BLaER1 treated with 17β-estradiol and CSF1 and Interleukin-3, amounts not matched to agents 10 nM and 100 nM (cell line): ENCODE data around the gene TAF8.

Experiments
- H3K27ac ChIP-seq, 11 experiments: shearing (Covaris generic); formaldehyde crosslinking; 2 replicates each; pipeline ENCODE4 v1.8.1; 2022
- H3K27me3 ChIP-seq, 11 experiments: shearing (Covaris generic); formaldehyde crosslinking; 2 replicates each; pipeline ENCODE4 v1.8.1; 2022
- H3K36me3 ChIP-seq, 11 experiments: shearing (Covaris generic); formaldehyde crosslinking; 2 replicates each; pipeline ENCODE4 v1.8.1; 2022
- H3K4me1 ChIP-seq, 10 experiments: shearing (Covaris generic); formaldehyde crosslinking; 2 replicates each; pipeline ENCODE4 v1.8.1; 2022
- H3K4me2 ChIP-seq, 11 experiments: shearing (Covaris generic); formaldehyde crosslinking; 2 replicates each; pipeline ENCODE4 v1.8.1; 2022
- H3K4me3 ChIP-seq, 10 experiments: shearing (Covaris generic); formaldehyde crosslinking; 2 replicates each; pipeline ENCODE4 v1.8.1; 2022
- H3K9ac ChIP-seq, 11 experiments: shearing (Covaris generic); formaldehyde crosslinking; 2 replicates each; pipeline ENCODE4 v1.8.1; 2022
- H3K9me3 ChIP-seq, 11 experiments: shearing (Covaris generic); formaldehyde crosslinking; replicated peaks in 1 of 11; 2 replicates each; pipeline ENCODE4 v1.8.1; 2022
- H4K20me1 ChIP-seq, 11 experiments: shearing (Covaris generic); formaldehyde crosslinking; 2 replicates each; pipeline ENCODE4 v1.8.1; 2022
- Cebpa-rat ChIP-seq, 11 experiments: shearing (Covaris generic); IDR thresholded peaks; 2 replicates each; pipeline ENCODE4 v1.8.1; 2022

TAF8 gene

DNA sequence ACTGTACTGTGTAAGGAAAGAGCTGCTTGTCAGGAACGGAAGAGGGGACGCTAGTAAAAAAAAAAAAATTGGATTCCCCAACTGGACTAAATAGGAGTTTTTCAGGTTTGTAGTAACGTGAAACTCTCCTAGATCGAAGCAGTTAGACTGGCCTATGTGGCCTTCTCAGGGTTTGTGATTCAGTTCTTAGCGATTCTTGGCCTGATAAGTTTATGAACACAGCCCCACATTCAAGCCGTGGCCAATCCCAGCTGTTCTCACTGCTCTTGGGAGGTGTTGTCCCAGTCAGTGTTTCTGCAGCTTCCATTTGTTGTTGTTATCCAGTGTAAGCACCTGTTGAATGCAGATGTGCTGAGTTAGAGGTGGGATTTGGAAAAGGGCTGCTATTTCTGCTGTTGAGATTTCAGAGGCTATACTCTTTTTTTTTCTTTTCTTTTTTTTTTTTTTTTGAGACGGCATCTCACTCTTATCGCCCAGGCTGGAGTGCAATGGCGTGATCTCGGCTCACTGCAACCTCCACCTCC, 29.7 kb downstream of the TAF8 start:
- Histone ChIP-seq H3K27me3 (no peaks in the 10 kb centered on the region), H3K4me2 (no peak overlapping the region), H4K20me1 (peaks cover 0 to 4% (median 0%) of the 10 kb centered on the region in 11 experiments; a peak in 3 of 22 replicates), H3K9me3 (no peaks in the 10 kb centered on the region), H3K4me1 (no peaks in the 10 kb centered on the region), H3K27ac (no peak overlapping the region), H3K9ac (no peak overlapping the region), H3K4me3 (no peak overlapping the region), H3K36me3 (peaks cover 55 to 80% (median 70%) of the 10 kb centered on the region in 11 experiments)
- no peak for TF ChIP-seq Cebpa-rat (IDR thresholded peaks at IDR 0.05)

DNA sequence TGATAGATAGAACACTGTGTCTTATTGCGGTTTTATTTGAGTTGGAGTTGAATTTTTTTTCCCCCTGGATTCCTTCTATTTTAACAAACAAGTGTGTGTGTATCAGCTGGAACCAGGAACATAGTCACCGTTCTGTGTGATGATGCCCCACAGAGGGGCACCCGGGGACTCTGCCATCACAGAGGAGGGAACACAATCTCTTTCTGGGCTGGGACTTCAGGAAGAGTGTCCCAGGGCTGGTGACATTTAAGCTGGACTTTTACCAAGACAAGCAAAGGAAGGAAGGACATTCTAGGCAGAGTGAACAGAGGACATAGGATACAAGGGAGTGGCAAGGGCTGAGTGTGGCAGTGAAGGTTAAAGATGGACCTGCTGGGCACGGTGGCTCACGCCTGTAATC, 33.2 kb downstream of the TAF8 start:
- no peak for TF ChIP-seq Cebpa-rat (IDR thresholded peaks at IDR 0.05)

DNA sequence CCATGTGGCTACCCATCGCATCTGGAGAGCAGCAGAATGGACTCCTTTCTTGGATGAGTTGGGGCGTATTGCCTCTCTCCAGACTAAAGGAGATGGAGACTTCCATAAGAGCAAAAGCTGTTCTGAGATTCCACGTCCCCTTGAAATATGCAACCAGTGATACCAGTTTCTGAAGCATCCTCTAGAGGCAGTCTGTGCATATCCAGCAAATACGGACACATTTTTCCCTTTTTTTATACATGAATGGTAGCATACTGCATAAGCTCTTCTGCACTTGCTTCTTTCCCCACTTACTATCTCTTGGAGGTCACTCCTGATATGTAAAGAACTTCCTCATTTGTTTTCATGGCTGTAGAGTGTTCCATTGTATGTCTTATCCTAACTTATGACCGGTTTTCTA, 34.6 kb downstream of the TAF8 start:
- H3K4me1 ChIP-seq = no peaks in the 10 kb centered on the region
- H3K36me3 ChIP-seq = peaks cover 17 to 39% (median 26%) of the 10 kb centered on the region in 11 experiments
- H3K9ac ChIP-seq = no peak overlapping the region
- H3K27ac ChIP-seq = no peak overlapping the region
- H4K20me1 ChIP-seq = no peaks in the 10 kb centered on the region
- H3K9me3 ChIP-seq = no peaks in the 10 kb centered on the region
- H3K27me3 ChIP-seq = no peaks in the 10 kb centered on the region
- no peak for TF ChIP-seq Cebpa-rat (IDR thresholded peaks at IDR 0.05)
- H3K4me2 ChIP-seq = no peak overlapping the region
- no peak overlapping the region for H3K4me3 ChIP-seq

More for the DNA sequence above, 33.2 kb downstream of the TAF8 start:
- no peaks in the 10 kb centered on the region for H3K9me3 ChIP-seq
- H3K4me2 ChIP-seq = no peak overlapping the region
- peaks cover 29 to 51% (median 38%) of the 10 kb centered on the region in 11 experiments for H3K36me3 ChIP-seq
- no peak overlapping the region for H3K9ac ChIP-seq
- H3K27ac ChIP-seq = no peak overlapping the region
- H3K4me3 ChIP-seq = no peak overlapping the region
- no peaks in the 10 kb centered on the region for H3K27me3 ChIP-seq
- H3K4me1 ChIP-seq = no peaks in the 10 kb centered on the region
- H4K20me1 ChIP-seq = no peaks in the 10 kb centered on the region

DNA sequence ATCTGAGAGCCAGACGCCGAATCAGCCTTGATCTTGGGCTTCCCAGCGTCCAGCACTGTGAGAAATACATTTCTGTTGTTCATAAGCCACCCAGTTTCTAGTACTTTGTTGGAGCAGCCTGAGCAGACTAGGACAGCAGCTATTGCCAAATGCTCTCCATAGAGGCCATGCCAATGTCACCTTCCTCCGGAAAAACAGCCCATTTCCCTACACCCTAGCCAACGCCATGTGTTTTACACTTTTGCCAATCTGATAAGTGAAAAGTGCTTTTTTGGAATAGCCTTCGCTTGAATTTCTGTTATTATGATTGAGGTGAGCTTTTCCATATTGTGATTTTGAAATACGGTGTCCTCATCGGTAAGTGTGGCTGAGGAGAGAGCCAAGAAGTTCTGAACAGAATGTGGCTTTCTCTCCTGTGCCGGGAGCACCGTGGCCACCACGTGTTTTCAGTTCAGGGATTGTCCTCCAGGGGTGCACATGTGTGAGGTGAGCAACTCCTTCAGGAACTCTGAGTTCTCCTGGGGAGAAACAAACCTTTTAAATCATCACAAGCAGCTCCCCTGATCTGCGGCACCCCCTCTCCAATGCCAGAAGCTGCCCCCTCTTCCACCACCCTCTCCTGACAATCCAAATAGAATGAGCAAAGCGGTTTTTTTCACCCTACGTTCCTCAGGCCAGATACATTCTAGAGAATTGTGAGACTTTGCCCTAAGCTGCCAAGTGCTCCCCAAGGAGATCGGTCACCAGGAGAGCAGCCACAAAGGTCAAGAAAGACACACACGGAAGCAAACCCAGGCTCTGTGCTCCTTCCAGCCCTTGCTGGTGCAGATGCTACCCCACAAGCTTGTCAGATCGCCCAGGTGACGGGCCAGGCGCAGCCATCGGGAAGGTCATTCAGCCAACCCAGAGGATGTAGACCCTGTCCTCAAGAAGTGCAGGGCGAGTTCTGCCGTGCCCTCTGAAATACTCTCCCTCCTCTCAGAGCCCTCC, 36.0 kb downstream of the TAF8 start:
- Histone ChIP-seq H3K27me3 (no peaks in the 10 kb centered on the region), H3K4me2 (no peak overlapping the region), H3K27ac (no peak overlapping the region)

DNA sequence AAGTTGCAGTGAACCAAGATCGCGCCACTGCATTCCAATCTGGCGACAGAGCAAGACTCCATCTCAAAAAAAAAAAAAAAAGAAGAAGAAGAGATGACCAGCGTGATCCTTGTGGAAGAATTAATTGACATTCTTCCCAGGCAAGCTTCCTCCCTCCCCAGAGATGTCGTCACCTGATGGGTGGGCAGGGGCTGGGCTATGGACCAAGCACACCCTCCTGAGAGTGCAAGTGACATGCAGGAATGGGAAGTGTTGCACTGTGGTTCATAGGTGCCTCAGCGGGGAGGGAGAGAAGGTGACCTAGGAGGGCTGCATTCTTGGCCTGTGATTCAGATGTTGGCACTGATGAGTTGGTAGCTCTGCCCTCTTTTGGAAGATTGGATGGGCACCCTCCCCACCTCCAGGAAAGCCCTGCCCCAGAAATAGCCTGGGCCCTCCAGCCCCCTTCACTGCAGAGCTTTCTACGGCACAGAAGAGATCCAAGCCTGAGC, 37.8 kb downstream of the TAF8 start:
- no peak for TF ChIP-seq Cebpa-rat (IDR thresholded peaks at IDR 0.05)
- Histone ChIP-seq H3K27me3 (no peaks in the 10 kb centered on the region), H3K4me2 (no peak overlapping the region), H3K36me3 (peaks cover 0 to 7% (median 0%) of the 10 kb centered on the region in 11 experiments; a peak in 4 of 22 replicates), H3K4me3 (no peak overlapping the region), H3K4me1 (peaks cover 0 to 6% (median 0%) of the 10 kb centered on the region in 10 experiments; a peak in 1 of 20 replicates), H4K20me1 (no peaks in the 10 kb centered on the region), H3K9ac (no peak overlapping the region), H3K27ac (no peak overlapping the region), H3K9me3 (no peaks in the 10 kb centered on the region)

More for the DNA sequence above, 36.0 kb downstream of the TAF8 start:
- Histone ChIP-seq H4K20me1 (no peaks in the 10 kb centered on the region), H3K4me3 (no peak overlapping the region), H3K36me3 (peaks cover 5 to 25% (median 13%) of the 10 kb centered on the region in 11 experiments; a peak in 17 of 22 replicates), H3K9ac (no peak overlapping the region), H3K4me1 (peaks cover 0 to 6% (median 0%) of the 10 kb centered on the region in 10 experiments; a peak in 1 of 20 replicates), H3K9me3 (no peaks in the 10 kb centered on the region)
- TF ChIP-seq Cebpa-rat (IDR thresholded peaks at IDR 0.05) = no peak

DNA sequence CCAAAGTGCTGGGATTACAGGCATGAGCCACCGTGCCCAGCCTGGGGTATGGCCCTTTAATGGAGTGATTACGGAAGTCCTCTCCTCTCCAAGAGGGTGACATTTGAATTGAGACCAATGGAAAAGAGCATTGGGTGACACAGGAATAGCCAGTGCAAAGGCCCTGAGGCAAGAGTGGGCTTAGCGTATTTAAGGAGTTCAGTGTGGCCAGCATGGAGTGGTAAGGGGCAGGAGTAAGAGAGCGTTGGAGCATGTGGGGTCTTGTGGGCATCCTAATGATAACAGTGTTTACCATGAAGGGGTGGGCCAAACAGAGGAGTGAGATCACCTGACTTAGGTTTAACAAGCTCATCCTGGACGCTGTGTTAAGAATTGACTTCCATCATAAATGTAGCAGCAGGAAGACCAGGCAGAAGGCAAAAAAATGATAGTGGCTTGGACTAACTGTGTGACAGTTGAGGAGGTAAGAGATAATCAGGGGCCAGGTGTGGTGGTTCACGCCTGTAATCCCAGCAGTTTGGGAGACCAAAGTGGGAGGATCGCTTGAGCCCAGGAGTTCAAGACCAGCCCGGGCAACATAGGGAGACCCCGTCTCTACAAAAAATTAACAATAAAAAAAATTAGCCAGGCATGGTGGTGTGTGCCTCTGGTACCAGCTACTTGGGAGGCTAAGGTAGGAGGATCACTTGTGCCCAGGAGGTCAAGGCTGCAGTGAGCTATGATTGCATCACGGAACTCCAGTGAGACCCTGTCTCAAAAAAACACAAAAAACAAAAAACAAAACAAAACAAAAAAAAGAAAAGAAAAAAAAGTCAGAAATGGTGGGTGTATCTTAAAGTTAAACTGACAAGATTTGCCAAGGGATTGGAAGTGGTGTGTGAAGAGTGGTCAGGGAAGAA, 40.7 kb downstream of the TAF8 start:
- no peak overlapping the region for H3K4me3 ChIP-seq
- H3K9ac ChIP-seq = no peak overlapping the region
- H3K4me2 ChIP-seq = no peak overlapping the region
- no peaks in the 10 kb centered on the region for H3K27me3 ChIP-seq
- H3K36me3 ChIP-seq = 0 out of 22 replicates have a peak, but pooled peaks cover 0 to 3% (median 0%) of the 10 kb centered on the region in 11 experiments
- no peak for TF ChIP-seq Cebpa-rat (IDR thresholded peaks at IDR 0.05)
- H3K27ac ChIP-seq = no peak overlapping the region
- H3K9me3 ChIP-seq = no peaks in the 10 kb centered on the region
- no peaks in the 10 kb centered on the region for H4K20me1 ChIP-seq
- H3K4me1 ChIP-seq = peaks cover 0 to 6% (median 0%) of the 10 kb centered on the region in 10 experiments; a peak in 1 of 20 replicates

DNA sequence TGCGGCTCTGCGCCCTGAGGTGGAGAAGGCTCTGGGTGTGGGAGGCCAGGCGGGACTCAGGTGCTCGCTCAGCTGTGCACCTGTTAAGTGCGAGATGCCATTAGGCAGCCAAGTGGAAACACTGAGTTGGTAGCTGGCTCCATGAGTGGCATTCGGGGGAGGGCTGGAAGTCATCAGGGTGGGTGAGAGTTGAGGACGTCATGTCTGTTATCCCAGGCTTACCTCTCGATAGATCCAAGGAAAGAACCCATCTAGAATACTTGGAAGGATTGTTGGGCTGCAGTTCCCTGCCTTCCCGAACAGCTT, 41.3 kb downstream of the TAF8 start:
- Histone ChIP-seq H3K36me3 (no peaks in the 10 kb centered on the region), H4K20me1 (no peaks in the 10 kb centered on the region), H3K27ac (no peak overlapping the region), H3K4me2 (no peak overlapping the region), H3K4me1 (peaks cover 0 to 6% (median 0%) of the 10 kb centered on the region in 10 experiments; a peak in 1 of 20 replicates), H3K9ac (no peak overlapping the region), H3K4me3 (no peak overlapping the region), H3K27me3 (no peaks in the 10 kb centered on the region), H3K9me3 (no peaks in the 10 kb centered on the region)
- TF ChIP-seq Cebpa-rat (IDR thresholded peaks at IDR 0.05) = no peak

DNA sequence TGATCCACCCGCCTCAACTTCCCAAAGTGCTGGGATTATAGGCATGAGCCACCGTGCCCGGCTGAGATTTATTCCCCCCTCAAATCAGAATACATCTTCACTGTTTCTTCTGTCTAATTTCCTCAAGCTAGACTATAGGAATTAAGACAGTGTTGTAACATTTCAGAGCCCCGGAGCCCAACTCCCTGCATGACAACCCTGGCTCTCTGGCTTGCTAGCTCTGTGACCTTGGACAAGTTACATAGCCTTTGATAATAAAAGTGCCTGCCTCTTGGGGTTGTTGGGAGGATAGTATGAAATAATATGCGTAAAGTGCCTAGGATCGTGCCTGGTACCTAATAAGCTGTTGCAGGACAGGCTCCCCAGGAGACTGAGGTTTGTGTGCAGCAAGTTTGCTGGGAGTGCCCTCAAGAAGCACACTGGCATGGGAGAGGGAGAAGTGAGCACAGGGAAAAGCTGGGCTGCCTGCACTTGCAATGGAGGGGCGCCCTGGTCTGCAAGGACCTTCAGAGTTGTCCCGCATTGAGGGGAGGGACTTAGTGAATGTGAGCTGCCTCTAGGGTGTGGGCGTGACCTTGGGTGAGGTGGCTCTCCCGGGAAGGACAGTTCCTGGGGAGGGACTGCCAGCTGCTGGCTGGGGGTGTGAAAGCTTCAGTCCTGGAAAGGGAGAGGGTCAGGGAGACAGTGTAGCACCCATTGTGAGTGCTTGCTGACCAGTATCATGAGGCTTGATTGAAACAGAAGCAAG, 43.4 kb downstream of the TAF8 start:
- H4K20me1 ChIP-seq = no peaks in the 10 kb centered on the region

More for the DNA sequence above, 43.4 kb downstream of the TAF8 start:
- Histone ChIP-seq H3K4me3 (no peak overlapping the region), H3K36me3 (no peaks in the 10 kb centered on the region), H3K27ac (no peak overlapping the region), H3K9me3 (no peaks in the 10 kb centered on the region), H3K27me3 (no peaks in the 10 kb centered on the region), H3K9ac (no peak overlapping the region), H3K4me2 (no peak overlapping the region), H3K4me1 (peaks cover 0 to 6% (median 0%) of the 10 kb centered on the region in 10 experiments; a peak in 1 of 20 replicates)
- no peak for TF ChIP-seq Cebpa-rat (IDR thresholded peaks at IDR 0.05)
